ENCODE measurements around the gene UBALD1.

DNA sequence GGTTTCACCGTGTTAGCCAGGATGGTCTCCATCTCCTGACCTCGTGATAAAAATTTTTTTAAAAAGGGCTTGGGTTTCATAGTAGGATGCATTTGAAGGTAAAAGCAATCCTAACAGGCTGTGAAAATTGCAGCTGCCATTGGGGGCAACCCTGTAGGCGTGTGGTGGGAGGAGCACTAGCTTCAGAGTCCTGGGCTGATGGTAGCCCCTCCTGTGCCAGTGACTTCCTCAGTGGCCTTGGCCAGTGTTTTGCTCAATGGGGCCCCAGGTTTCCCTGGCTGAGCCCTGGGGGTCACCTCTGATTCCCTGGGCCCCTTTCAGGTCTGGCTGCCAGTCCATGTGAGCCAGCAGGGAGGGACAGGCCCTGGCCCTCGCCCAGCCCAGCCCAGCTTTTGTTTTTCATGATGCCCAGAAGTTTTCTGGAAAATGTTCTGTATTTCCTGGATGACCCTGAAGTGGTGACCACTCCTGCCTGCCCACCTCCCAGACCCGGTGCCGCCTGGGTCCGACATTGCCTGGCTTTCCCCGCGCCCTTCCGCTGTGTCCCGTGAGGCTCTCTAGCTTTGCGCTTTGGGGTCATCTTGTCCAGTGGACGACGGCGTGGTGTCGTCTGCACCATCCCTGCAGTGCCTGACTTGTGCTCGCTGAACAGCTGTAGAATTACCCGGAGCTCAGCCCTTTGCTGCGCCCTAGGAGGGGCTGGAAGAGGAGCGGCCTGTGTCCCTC lies 19.4 kb upstream of the UBALD1 start:
- TF ChIP-seq EZH2phosphoT487 (IDR thresholded peaks at IDR 0.05; ENCODE audit: low read length), result no peak
- TF ChIP-seq, protein P1, sequence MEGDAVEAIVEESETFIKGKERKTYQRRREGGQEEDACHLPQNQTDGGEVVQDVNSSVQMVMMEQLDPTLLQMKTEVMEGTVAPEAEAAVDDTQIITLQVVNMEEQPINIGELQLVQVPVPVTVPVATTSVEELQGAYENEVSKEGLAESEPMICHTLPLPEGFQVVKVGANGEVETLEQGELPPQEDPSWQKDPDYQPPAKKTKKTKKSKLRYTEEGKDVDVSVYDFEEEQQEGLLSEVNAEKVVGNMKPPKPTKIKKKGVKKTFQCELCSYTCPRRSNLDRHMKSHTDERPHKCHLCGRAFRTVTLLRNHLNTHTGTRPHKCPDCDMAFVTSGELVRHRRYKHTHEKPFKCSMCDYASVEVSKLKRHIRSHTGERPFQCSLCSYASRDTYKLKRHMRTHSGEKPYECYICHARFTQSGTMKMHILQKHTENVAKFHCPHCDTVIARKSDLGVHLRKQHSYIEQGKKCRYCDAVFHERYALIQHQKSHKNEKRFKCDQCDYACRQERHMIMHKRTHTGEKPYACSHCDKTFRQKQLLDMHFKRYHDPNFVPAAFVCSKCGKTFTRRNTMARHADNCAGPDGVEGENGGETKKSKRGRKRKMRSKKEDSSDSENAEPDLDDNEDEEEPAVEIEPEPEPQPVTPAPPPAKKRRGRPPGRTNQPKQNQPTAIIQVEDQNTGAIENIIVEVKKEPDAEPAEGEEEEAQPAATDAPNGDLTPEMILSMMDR (IDR thresholded peaks at IDR 0.05; ENCODE audit: low read length), result no peak
